Calu3 (cell line): Measurements from ENCODE around the gene CCDC124. TPM values are rescaled to one million over a fixed set of nuclear protein-coding genes. Genes with fewer than 3 reads are reported as not detected.
"Not testable (repeated sequence)": the region's sequence is repeated elsewhere in the genome, so short reads cannot be mapped to it uniquely, and the experiment has no call there.

Experiments
- BruUV-seq: library from RNA; stranded (reverse); fragments of 400-500 nt; replicated peaks from 2 replicates; lab custom pipeline; 2021; lab: Mats Ljungman, UMichigan
- CTCF ChIA-PET: fragments of 300-600 bp; sonication (Branson Sonifier 250); formaldehyde crosslinking; loops from one replicate; lab custom pipeline; 2022; ENCODE audit warnings: antibody characterized with exemption; lab: Charles Lee
- DNase-seq: peaks from one replicate; pipeline ENCODE4 v3.0.0; 2022
- H3K27ac Mint-ChIP-seq: one replicate; pipeline ENCODE4 v1.8.0; 2022; ENCODE audit warnings: mixed read lengths; ENCODE audit not compliant: unreplicated experiment
- H3K27me3 Mint-ChIP-seq: one replicate; pipeline ENCODE4 v1.8.0; 2022; ENCODE audit warnings: mixed read lengths; ENCODE audit not compliant: unreplicated experiment
- H3K36me3 Mint-ChIP-seq: one replicate; pipeline ENCODE4 v1.8.0; 2022; ENCODE audit warnings: mild to moderate bottlenecking, moderate library complexity, mixed read lengths; ENCODE audit not compliant: insufficient read depth, unreplicated experiment
- H3K4me1 Mint-ChIP-seq: one replicate; pipeline ENCODE4 v1.8.0; 2022; ENCODE audit warnings: mild to moderate bottlenecking, low read depth, mixed read lengths; ENCODE audit not compliant: unreplicated experiment
- H3K4me3 Mint-ChIP-seq: one replicate; pipeline ENCODE4 v1.8.0; 2022; ENCODE audit warnings: mild to moderate bottlenecking, low read depth, moderate library complexity, mixed read lengths; ENCODE audit not compliant: unreplicated experiment
- H3K9me3 Mint-ChIP-seq: one replicate; pipeline ENCODE4 v1.8.0; 2022; ENCODE audit warnings: low read depth, mixed read lengths; ENCODE audit not compliant: unreplicated experiment
- CTCF ChIP-seq: fragments of 200-600 bp; IDR thresholded peaks from one replicate; pipeline ENCODE4 v1.8.0; 2022; ENCODE audit warnings: antibody characterized with exemption; ENCODE audit not compliant: unreplicated experiment
- intact Hi-C: fragments of 100-400 bp; cut with micrococcal nuclease; formaldehyde crosslinking; loops from one replicate; pipeline ENCODE4 v1.10.0; 2022; ENCODE audit not compliant: unreplicated experiment
- total RNA-seq: library from RNA; stranded (reverse); gene quantifications from 2 replicates; pipeline ENCODE4 v1.2.3, GENCODE V29; 2022

CCDC124 gene
- total RNA-seq, 1 experiment from 2014 or later, result 51.1 TPM

- BruUV-seq, result no TSS peak
- no peak for DNase-seq
- H3K27ac Mint-ChIP-seq, result no peak overlapping the region
- intact Hi-C loops, result no loop called here
- no peaks in the 10 kb centered on the region for H3K4me1 Mint-ChIP-seq
- no peaks in the 10 kb centered on the region for H3K27me3 Mint-ChIP-seq
- no peak overlapping the region for H3K4me3 Mint-ChIP-seq
- no peaks in the 10 kb centered on the region for H3K36me3 Mint-ChIP-seq
- CTCF ChIA-PET, result no interaction called here
- no peak for TF ChIP-seq CTCF
- H3K9me3 Mint-ChIP-seq, result no peaks in the 10 kb centered on the region
Observed at GRCh38 chr19:17908244-17908643, 24.6 kb upstream of the CCDC124 start.

GRCh38 chr19:17909003-17909732, 23.6 kb upstream of the CCDC124 start:
- no TSS peak for BruUV-seq
- H3K4me1 Mint-ChIP-seq, result no peaks in the 10 kb centered on the region
- no peaks in the 10 kb centered on the region for H3K36me3 Mint-ChIP-seq
- CTCF ChIA-PET, result no interaction called here
- TF ChIP-seq CTCF, result no peak
- no peak overlapping the region for H3K4me3 Mint-ChIP-seq
- no peak overlapping the region for H3K27ac Mint-ChIP-seq
- no peaks in the 10 kb centered on the region for H3K27me3 Mint-ChIP-seq
- DNase-seq, result no peak
- peaks cover 2% of the 10 kb centered on the region for H3K9me3 Mint-ChIP-seq
- intact Hi-C loops, result no loop called here

- Mint-ChIP-seq H3K27ac (no peak overlapping the region), H3K4me1 (no peaks in the 10 kb centered on the region), H3K36me3 (no peaks in the 10 kb centered on the region), H3K9me3 (peaks cover 2% of the 10 kb centered on the region), H3K27me3 (no peaks in the 10 kb centered on the region), H3K4me3 (no peak overlapping the region)
- BruUV-seq, result no TSS peak
- no peak for TF ChIP-seq CTCF
- no peak for DNase-seq
- intact Hi-C loops, result no loop called here
- CTCF ChIA-PET, result interaction anchor here (0.6 kb wide), 1 partner anchor 1266 kb away, joined by 4 read pairs; no protein-coding TSS in a partner anchor
Observed at GRCh38 chr19:17910791-17911360, 21.9 kb upstream of the CCDC124 start.

- intact Hi-C loops, result no loop called here
Observed at GRCh38 chr19:17915940-17916593, 16.7 kb upstream of the CCDC124 start.

GRCh38 chr19:17918151-17918550, 14.7 kb upstream of the CCDC124 start:
- CTCF ChIA-PET, H3K4me1 Mint-ChIP-seq, H3K4me3 Mint-ChIP-seq, intact Hi-C loops, H3K27ac Mint-ChIP-seq, BruUV-seq, H3K36me3 Mint-ChIP-seq, H3K9me3 Mint-ChIP-seq, H3K27me3 Mint-ChIP-seq, DNase-seq: not testable (repeated sequence)

More at GRCh38 chr19:17915940-17916593, 16.7 kb upstream of the CCDC124 start:
- BruUV-seq, result no TSS peak
- Mint-ChIP-seq H3K27ac (peak overlapping the region; percentile 15), H3K9me3 (peaks cover 2% of the 10 kb centered on the region), H3K27me3 (no peaks in the 10 kb centered on the region), H3K4me3 (no peak overlapping the region), H3K4me1 (no peaks in the 10 kb centered on the region), H3K36me3 (no peaks in the 10 kb centered on the region)
- CTCF ChIA-PET, result interaction anchor here (0.5 to 0.6 kb wide), 2 partner anchors 611 to 1903 kb away, joined by 4 read pairs; partner anchors contain the start of gene MRPL34
- no peak for TF ChIP-seq CTCF
- DNase-seq, result peak; percentile 33

GRCh38 chr19:17919122-17919521, 13.7 kb upstream of the CCDC124 start:
- H3K27ac Mint-ChIP-seq, H3K9me3 Mint-ChIP-seq, CTCF ChIA-PET, DNase-seq, BruUV-seq, H3K36me3 Mint-ChIP-seq, intact Hi-C loops, H3K4me3 Mint-ChIP-seq, H3K4me1 Mint-ChIP-seq, H3K27me3 Mint-ChIP-seq: not testable (repeated sequence)
